ENCODE data around the gene AP4B1. TPM values are rescaled to one million over a fixed set of nuclear protein-coding genes. Genes with fewer than 3 reads are reported as not detected.

Gene AP4B1
- polyA plus RNA-seq, 1 experiment: 16.5 TPM

GRCh38 chr1:113874012-113874879 lies 30.4 kb downstream of the AP4B1 start:
- H3K27me3 ChIP-seq (ENCODE audit: control insufficient read depth, insufficient read depth, low read length): no peaks in the 10 kb centered on the region
- DNase-seq (ENCODE audit: low read depth, low spot score): no peak
- H3K27ac ChIP-seq (ENCODE audit: low read depth, low read length): no peak overlapping the region
- peak; percentile 23; the same call in 1 of the 2 replicates for TF ChIP-seq CTCF (IDR thresholded peaks at IDR 0.05; ENCODE audit: low read depth, low read length)
- H3K9me3 ChIP-seq (ENCODE audit: control insufficient read depth, insufficient read depth, low read length): no peaks in the 10 kb centered on the region
- ChIA-PET CTCF (interaction anchor here (0.8 to 1.0 kb wide), 2 partner anchors 39 to 802 kb away, joined by 3 to 6 read pairs; partner anchors contain the start of gene LRIG2), POLR2A (no interaction called here)
- H3K4me3 ChIP-seq (ENCODE audit: low read depth, low read length): no peak overlapping the region

- ChIA-PET POLR2A (no interaction called here), CTCF (interaction anchor here (0.7 kb wide), 1 partner anchor 17 kb away, joined by 10 read pairs; no protein-coding TSS in a partner anchor)
- no peak for DNase-seq (ENCODE audit: low read depth, low spot score)
- Histone ChIP-seq H3K27me3 (ENCODE audit: control insufficient read depth, insufficient read depth, low read length) (no peaks in the 10 kb centered on the region), H3K27ac (ENCODE audit: low read depth, low read length) (no peak overlapping the region), H3K9me3 (ENCODE audit: control insufficient read depth, insufficient read depth, low read length) (no peaks in the 10 kb centered on the region), H3K4me3 (ENCODE audit: low read depth, low read length) (no peak overlapping the region)
- no peak for TF ChIP-seq CTCF (IDR thresholded peaks at IDR 0.05; ENCODE audit: low read depth, low read length)
Observed at GRCh38 chr1:113872219-113872935, 32.2 kb downstream of the AP4B1 start.

- no peaks in the 10 kb centered on the region for H3K9me3 ChIP-seq (ENCODE audit: control insufficient read depth, insufficient read depth, low read length)
- H3K4me3 ChIP-seq (ENCODE audit: low read depth, low read length): no peak within 1 kb of the TSS
- DNase-seq (ENCODE audit: low read depth, low spot score): peak; percentile 16
- ChIA-PET CTCF (interaction anchor here (0.7 kb wide), 1 partner anchor 17 kb away, joined by 10 read pairs; no protein-coding TSS in a partner anchor), POLR2A (no interaction called here)
- no peaks in the 10 kb centered on the region for H3K27me3 ChIP-seq (ENCODE audit: control insufficient read depth, insufficient read depth, low read length)
- TF ChIP-seq CTCF (IDR thresholded peaks at IDR 0.05; ENCODE audit: low read depth, low read length): no peak
- no peak within 1 kb of the TSS for H3K27ac ChIP-seq (ENCODE audit: low read depth, low read length)
Observed at GRCh38 chr1:113871597-113872113, 32.9 kb downstream of the AP4B1 start, which contains the start of gene PTPN22. TSS of gene PTPN22 (minus strand) at chr1:113871712.

- Histone ChIP-seq H3K4me3 (ENCODE audit: low read depth, low read length) (no peak overlapping the region), H3K9me3 (ENCODE audit: control insufficient read depth, insufficient read depth, low read length) (no peaks in the 10 kb centered on the region), H3K27me3 (ENCODE audit: control insufficient read depth, insufficient read depth, low read length) (no peaks in the 10 kb centered on the region), H3K27ac (ENCODE audit: low read depth, low read length) (no peak overlapping the region)
- no peak for TF ChIP-seq CTCF (IDR thresholded peaks at IDR 0.05; ENCODE audit: low read depth, low read length)
- DNase-seq (ENCODE audit: low read depth, low spot score): no peak
- ChIA-PET CTCF (no interaction called here), POLR2A (no interaction called here)
Observed at GRCh38 chr1:113870778-113871177, 33.8 kb downstream of the AP4B1 start.

Measured in AG04450 (cell line).